Endothelial cell of umbilical vein (primary cell): ENCODE measurements around the gene CTIF.

Experiments
- CTCF ChIP-seq, 2 donors: IDR thresholded peaks; 1 replicate in 1 of 2; 2 replicates in 1 of 2; pipeline ENCODE4 v1.5.1; 2011; ENCODE audit warnings: low read length in 2 of 2, mild to moderate bottlenecking in 2 of 2, moderate library complexity in 2 of 2, control low read depth in 1 of 2, inconsistent platforms in 1 of 2, low read depth in 1 of 2; ENCODE audit not compliant: insufficient read depth in 1 of 2; ENCODE audit errors: extremely low read depth in 1 of 2
- EZH2 ChIP-seq: IDR thresholded peaks from 2 replicates; pipeline ENCODE4 v1.6.1; 2012; ENCODE audit warnings: borderline replicate concordance, low read depth, mild to moderate bottlenecking, moderate library complexity, low read length, inconsistent platforms; ENCODE audit not compliant: severe bottlenecking
- FOS ChIP-seq: IDR thresholded peaks from 2 replicates; pipeline ENCODE4 v1.6.1; 2011; ENCODE audit warnings: mild to moderate bottlenecking, low read length, moderate library complexity, borderline replicate concordance; ENCODE audit not compliant: insufficient read depth
- GATA2 ChIP-seq: IDR thresholded peaks from 2 replicates; pipeline ENCODE4 v1.7.0; 2011; ENCODE audit warnings: low read depth, mild to moderate bottlenecking, moderate library complexity, mixed read lengths, low read length; ENCODE audit not compliant: insufficient read length, insufficient read depth
- JUN ChIP-seq: IDR thresholded peaks from 2 replicates; pipeline ENCODE4 v1.6.1; 2011; ENCODE audit warnings: borderline replicate concordance, low read depth; ENCODE audit not compliant: insufficient read length, insufficient read depth
- POLR2A ChIP-seq: IDR thresholded peaks from 2 replicates; pipeline ENCODE4 v1.6.1; 2012; ENCODE audit warnings: low read depth, mild to moderate bottlenecking, control low read depth, low read length
- POLR2AphosphoS5 ChIP-seq: IDR thresholded peaks from 2 replicates; pipeline ENCODE4 v1.6.1; 2012; ENCODE audit warnings: low read depth, mild to moderate bottlenecking, control low read depth, low read length, moderate library complexity; ENCODE audit not compliant: insufficient read depth
- TF ChIP-seq, protein P1 (sequence below): IDR thresholded peaks from 2 replicates; pipeline ENCODE4 v1.6.1; 2011; ENCODE audit not compliant: insufficient read depth, insufficient read length

DNA sequence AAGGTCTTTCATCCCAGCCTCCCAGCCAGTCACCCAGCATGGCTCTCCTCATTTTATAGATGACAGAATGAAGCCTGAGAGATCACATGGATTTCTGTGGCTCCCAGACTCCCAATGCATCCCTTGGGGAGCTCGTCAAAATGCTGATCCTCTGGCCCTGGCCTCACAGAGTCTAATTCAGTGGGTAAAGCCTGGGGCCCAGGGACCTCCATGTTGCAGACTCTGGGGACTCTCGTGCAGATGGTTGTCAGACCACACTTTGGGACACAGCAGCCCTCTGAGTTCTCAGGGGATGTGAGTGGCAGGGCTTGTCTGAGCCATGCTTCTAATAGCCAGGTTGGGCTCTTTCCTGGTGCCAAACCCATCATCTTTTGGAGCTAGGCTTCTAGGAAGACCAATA, 97.0 kb downstream of the CTIF start:
- TF ChIP-seq CTCF (IDR thresholded peaks at IDR 0.05; ENCODE audit: extremely low read depth in 1 of 2, insufficient read depth in 1 of 2, low read depth in 1 of 2, low read length in 2 of 2) = no peak
- no peak for TF ChIP-seq EZH2
- no peak for TF ChIP-seq POLR2A
- TF ChIP-seq GATA2 = no peak
- TF ChIP-seq POLR2AphosphoS5 = no peak
- TF ChIP-seq, protein P1, sequence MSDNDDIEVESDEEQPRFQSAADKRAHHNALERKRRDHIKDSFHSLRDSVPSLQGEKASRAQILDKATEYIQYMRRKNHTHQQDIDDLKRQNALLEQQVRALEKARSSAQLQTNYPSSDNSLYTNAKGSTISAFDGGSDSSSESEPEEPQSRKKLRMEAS = no peak
- TF ChIP-seq JUN = no peak
- no peak for TF ChIP-seq FOS
